T-helper 1 cell (primary cell): ENCODE results near the gene CCL18.
"Not testable (repeated sequence)": the region's sequence is repeated elsewhere in the genome, so short reads cannot be mapped to it uniquely, and the experiment has no call there.

Experiments
- DNase-seq, 5 donors: peaks; one replicate each; pipeline ENCODE4 v3.0.0-alpha.2; 2012 to 2020

The CCL18 gene

GRCh38 chr17:36104701-36105181 is 40.7 kb downstream of the CCL18 start:
- DNase-seq, result no peak

GRCh38 chr17:36105781-36106492 is 41.9 kb downstream of the CCL18 start:
- DNase-seq, result no peak

GRCh38 chr17:36106493-36106835 is 42.4 kb downstream of the CCL18 start:
- DNase-seq, result no peak

GRCh38 chr17:36107660-36108059 is 43.6 kb downstream of the CCL18 start:
- DNase-seq, result no peak

- DNase-seq, result not testable (repeated sequence)
Measured at GRCh38 chr17:36108265-36108664, 44.2 kb downstream of the CCL18 start.

GRCh38 chr17:36111068-36111490 is 47.0 kb downstream of the CCL18 start:
- no peak for DNase-seq

GRCh38 chr17:36112572-36112971 is 48.5 kb downstream of the CCL18 start:
- no peak for DNase-seq

- not testable (repeated sequence) for DNase-seq
Measured at GRCh38 chr17:36113131-36113530, 49.1 kb downstream of the CCL18 start.

- DNase-seq, result not testable (repeated sequence)
Measured at GRCh38 chr17:36114971-36115648, 51.0 kb downstream of the CCL18 start.

- not testable (repeated sequence) for DNase-seq
Measured at GRCh38 chr17:36115649-36115977, 51.5 kb downstream of the CCL18 start.

GRCh38 chr17:36117505-36118382 is 53.7 kb downstream of the CCL18 start:
- no peak for DNase-seq

- DNase-seq, result no peak
Measured at GRCh38 chr17:36118477-36119353, 54.6 kb downstream of the CCL18 start.

- no peak for DNase-seq
Measured at GRCh38 chr17:36120221-36120620, 56.1 kb downstream of the CCL18 start.

- not testable (repeated sequence) for DNase-seq
Measured at GRCh38 chr17:36121099-36121498, 57.0 kb downstream of the CCL18 start.
